ENCODE data around the gene PNMT.

The PNMT gene

GRCh38 chr17:39633570-39634183 is 34.6 kb upstream of the PNMT start:
- DNase-seq (ENCODE audit: low read depth in 2 of 2), result no peak

- DNase-seq (ENCODE audit: low read depth in 2 of 2), result no peak
Measured at GRCh38 chr17:39634384-39634871, 33.8 kb upstream of the PNMT start.

GRCh38 chr17:39635614-39636176 is 32.6 kb upstream of the PNMT start:
- no peak for DNase-seq (ENCODE audit: low read depth in 2 of 2)

- no peak for DNase-seq (ENCODE audit: low read depth in 2 of 2)
Measured at GRCh38 chr17:39636587-39636926, 31.7 kb upstream of the PNMT start.

GRCh38 chr17:39636927-39637736 is 31.1 kb upstream of the PNMT start, which contains the start of gene STARD3:
TSS of gene STARD3 (plus strand) at chr17:39637144. CDS start at chr17:39653532, 16,388 bp downstream.
- DNase-seq (ENCODE audit: low read depth in 2 of 2), result peak; percentile 72 to 89

DNA sequence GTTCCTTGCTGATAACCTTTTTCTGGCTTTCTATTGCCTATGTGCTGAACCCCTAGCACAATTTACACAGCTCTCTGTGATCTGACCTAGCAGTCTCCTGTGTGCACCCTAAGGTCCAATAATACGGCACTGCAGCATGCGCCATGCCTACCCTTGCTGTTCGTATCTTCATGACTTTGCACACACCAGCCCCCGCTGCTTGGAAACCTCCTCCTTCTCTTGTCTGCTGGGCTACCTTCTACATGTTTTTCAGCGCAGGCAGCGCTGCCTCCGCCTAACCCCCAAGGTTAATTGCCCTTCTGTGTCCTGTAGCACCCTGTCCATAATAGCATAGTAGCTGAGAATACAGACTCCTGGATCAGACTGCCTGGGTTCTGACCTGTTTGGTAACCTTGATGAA is 29.9 kb upstream of the PNMT start:
- no peak for DNase-seq (ENCODE audit: low read depth in 2 of 2)

- no peak for DNase-seq (ENCODE audit: low read depth in 2 of 2)
Measured at GRCh38 chr17:39639043-39639442, 29.2 kb upstream of the PNMT start.

- no peak for DNase-seq (ENCODE audit: low read depth in 2 of 2)
Measured at GRCh38 chr17:39639566-39640458, 28.4 kb upstream of the PNMT start.

DNA sequence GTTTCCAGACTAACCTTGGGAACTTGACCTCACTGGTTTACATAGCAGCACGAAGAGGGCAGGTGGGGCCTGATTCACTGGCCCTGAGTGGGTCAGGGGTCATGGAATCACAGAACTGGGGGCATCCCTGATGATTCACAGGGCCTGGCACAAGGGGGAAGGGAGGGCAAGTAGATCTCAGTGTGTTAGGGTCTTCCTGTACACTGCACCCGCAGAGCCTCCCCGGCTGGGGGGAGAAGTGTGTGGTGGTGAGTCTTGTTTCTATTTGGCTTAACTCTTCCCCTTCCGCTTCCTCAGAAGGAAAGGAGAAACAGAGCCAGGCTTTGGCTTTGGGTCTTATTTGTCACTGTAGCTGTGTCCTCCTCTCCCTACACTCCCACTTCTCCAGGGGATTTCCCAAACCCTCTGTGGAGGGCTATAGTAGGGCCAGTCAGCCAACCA is 27.6 kb upstream of the PNMT start:
- no peak for DNase-seq (ENCODE audit: low read depth in 2 of 2)

DNA sequence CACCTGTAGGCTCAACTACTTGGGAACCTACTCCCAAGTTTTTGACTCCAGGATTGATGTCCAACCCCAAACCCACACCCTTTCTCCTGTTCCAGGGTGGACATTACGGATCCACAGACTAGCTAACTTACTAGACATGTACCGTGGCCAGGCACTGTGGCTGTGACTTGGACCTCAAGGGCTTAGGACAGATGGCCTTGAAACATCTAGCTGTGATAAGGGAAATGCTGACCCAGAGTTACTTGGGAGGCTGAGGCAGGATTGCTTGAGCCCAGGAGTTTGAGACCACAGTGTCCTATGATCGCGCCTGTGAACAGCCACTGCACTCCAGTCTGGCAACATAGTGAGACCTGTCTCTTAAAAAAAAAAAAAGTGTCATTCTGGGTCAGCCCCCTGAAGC is 27.2 kb upstream of the PNMT start:
- no peak for DNase-seq (ENCODE audit: low read depth in 2 of 2)

GRCh38 chr17:39641883-39642282 is 26.4 kb upstream of the PNMT start:
- DNase-seq (ENCODE audit: low read depth in 2 of 2), result no peak

DNA sequence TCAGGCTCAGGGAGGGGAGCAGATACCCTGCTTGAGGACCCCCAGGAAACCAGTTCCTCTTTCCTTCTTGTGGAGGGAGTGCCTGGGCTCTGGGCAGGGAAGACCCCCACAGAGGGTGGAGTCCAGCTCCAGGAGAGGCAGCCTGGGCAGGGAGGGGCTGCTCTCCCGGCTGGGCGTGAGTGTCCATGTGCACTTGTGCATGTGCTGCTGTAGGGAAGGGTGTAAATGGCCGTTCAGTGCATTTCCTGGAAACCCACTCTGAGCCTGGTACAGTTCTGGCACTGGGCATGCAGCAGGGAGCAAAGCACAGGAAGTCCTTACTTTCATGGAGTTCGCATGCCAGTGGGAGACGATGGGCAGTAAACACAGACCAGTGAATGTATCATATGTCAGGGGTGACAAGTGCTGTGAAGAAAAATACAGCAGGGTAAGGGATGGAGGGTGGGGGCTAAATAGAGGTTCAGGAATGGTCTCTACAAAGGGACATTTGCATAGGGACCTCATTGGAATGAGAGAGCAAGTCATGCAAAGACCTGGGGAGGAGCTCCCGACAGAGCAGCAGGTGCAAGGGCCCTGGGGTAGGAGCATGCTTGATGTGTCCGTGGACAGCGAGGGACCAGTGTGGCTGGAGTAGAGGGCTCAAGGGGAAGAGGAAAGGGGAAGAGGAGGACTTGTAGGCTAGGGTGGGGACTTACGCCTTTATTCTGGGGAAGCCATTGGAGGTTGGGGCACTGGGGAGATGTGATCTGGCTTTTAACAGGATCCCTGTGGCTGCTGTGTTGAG is 25.8 kb upstream of the PNMT start:
- no peak for DNase-seq (ENCODE audit: low read depth in 2 of 2)

- DNase-seq (ENCODE audit: low read depth in 2 of 2), result no peak
Measured at GRCh38 chr17:39643271-39643670, 25.0 kb upstream of the PNMT start.

- DNase-seq (ENCODE audit: low read depth in 2 of 2), result no peak
Measured at GRCh38 chr17:39647256-39647655, 21.0 kb upstream of the PNMT start.

- DNase-seq (ENCODE audit: low read depth in 2 of 2), result no peak
Measured at GRCh38 chr17:39648616-39649366, 19.5 kb upstream of the PNMT start.

GRCh38 chr17:39650121-39650579 is 18.1 kb upstream of the PNMT start:
- no peak for DNase-seq (ENCODE audit: low read depth in 2 of 2)

DNA sequence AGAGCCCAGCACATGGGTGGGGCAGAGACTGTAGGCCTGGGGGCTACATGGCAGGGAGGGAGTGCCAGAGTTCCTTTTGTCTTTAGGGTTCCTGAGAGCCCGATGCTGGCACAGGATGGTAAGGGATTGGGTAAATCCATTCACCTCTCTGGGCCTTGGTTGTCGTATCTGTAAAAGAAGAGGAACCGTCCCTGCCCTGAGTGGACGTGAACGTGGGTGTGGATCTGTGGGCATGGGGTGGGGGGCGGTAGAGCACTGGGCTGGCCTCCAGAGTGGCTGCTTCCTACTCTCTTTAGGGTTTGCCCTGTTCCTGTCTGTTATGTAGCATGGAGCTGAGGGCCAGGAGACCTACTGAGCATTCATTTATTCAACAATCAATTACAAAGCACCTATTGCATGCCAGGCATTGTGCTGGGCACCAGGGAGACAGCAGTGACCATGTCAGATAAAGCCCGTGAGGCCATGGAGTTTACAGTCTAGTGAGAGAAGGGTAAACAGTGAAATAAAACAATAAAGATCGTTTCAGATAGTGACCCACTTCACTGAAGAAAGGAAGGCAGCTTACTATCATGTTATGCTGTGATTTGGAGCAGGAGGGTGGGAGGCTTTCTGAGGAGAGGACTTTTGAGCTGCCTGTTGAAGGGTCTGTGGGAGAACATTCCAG is 16.2 kb upstream of the PNMT start:
- no peak for DNase-seq (ENCODE audit: low read depth in 2 of 2)

DNA sequence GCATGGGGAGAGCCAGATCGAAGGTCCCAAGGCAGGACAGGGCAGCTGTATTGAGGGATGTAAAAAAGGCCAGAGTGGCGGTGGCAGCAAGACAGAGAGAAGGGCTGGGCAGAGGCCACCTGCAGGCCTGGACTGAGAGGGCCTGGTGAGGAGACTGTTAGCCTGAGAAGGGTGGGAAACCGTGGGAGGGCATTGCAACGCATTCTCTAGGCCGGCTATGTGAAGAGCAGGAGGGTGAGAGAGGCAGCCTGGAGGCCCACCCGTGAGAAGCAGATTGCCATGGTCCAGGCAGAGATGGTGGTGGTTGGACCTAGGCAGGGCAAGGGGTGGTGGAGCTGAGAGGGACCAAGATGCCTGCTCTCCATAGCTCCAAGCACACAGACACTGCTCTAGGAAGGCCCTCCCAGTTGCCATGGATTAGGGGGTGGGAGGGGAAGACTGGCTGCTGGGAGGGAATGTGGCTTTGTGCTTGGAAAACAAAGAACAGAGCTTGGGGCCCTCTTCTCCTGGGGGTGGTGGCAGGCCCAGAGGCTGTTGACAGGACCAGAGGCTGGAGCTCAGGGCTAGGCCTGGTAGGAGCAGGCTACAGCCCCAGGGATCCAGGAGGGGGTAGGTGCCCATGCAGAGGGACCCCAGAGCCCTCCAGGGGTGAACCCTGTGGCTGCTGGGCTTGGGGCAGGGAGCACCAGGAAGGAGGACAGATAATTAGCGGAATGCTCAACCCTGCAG is 15.5 kb upstream of the PNMT start:
- no peak for DNase-seq (ENCODE audit: low read depth in 2 of 2)

DNA sequence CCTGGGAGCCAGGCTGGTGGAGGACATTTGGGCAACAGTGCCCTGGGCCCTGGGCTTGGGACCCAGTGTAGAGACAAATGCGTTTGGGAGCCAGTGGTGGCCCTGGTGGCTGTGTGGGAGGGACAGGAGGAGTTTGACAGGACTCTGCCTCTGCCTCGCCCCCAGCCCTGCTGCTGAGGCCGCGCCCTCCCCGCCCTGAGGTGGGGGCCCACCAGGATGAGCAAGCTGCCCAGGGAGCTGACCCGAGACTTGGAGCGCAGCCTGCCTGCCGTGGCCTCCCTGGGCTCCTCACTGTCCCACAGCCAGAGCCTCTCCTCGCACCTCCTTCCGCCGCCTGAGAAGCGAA is 15.0 kb upstream of the PNMT start:
- no peak for DNase-seq (ENCODE audit: low read depth in 2 of 2)
